Stomach (tissue), 9 donors: ENCODE measurements around the gene AADACL4. TPM values are rescaled to one million over a fixed set of nuclear protein-coding genes. Genes with fewer than 3 reads are reported as not detected.
"Not testable (repeated sequence)": the region's sequence is repeated elsewhere in the genome, so short reads cannot be mapped to it uniquely, and the experiment has no call there.

Experiments
- DNase-seq, 2 donors: peaks; one replicate each; pipeline versions ENCODE4 v3.0.0 to v3.0.0-alpha.2; 2013 to 2019
- H3K27ac ChIP-seq, 5 donors: fragments of 200-600 bp in 4 of 5; sonication (generic) in 4 of 5; one replicate each; pipeline ENCODE4 v1.5.1; 2013 to 2019; ENCODE audit warnings: mild to moderate bottlenecking in 1 of 5, moderate library complexity in 1 of 5
- H3K27me3 ChIP-seq, 3 donors: fragments of 200-600 bp; sonication (generic); one replicate each; pipeline ENCODE4 v1.5.1; 2017 to 2019; ENCODE audit warnings: mixed run types in 1 of 3
- H3K36me3 ChIP-seq, 4 donors: fragments of 200-600 bp; sonication (generic); 1 replicate in 3 of 4; 2 replicates in 1 of 4; pipeline ENCODE4 v1.5.1; 2016 to 2019
- H3K4me1 ChIP-seq, 4 donors: fragments of 200-600 bp; sonication (generic); one replicate each; pipeline ENCODE4 v1.5.1; 2016 to 2019
- H3K4me3 ChIP-seq, 4 donors: fragments of 200-600 bp; sonication (generic) in 3 of 4; one replicate each; pipeline ENCODE4 v1.5.1; 2016 to 2019; ENCODE audit warnings: mild to moderate bottlenecking in 1 of 4
- H3K9me3 ChIP-seq, 4 donors: fragments of 200-600 bp; sonication (generic); one replicate each; pipeline ENCODE4 v1.5.1; 2016 to 2019
- CTCF ChIP-seq, 7 experiments: fragments of 450-650 bp in 4 of 7; fragments of 200-600 bp in 3 of 7; sonication (generic) in 3 of 7; IDR thresholded peaks; one replicate each; pipeline ENCODE4 v1.5.1; 2016 to 2019; ENCODE audit warnings: antibody characterized with exemption in 7 of 7, control low read depth in 2 of 7, mild to moderate bottlenecking in 1 of 7
- EP300 ChIP-seq: sonication (generic); formaldehyde crosslinking; IDR thresholded peaks from one replicate; pipeline ENCODE4 v1.6.1; 2017; ENCODE audit warnings: antibody characterized with exemption
- POLR2A ChIP-seq, 4 donors: fragments of 450-650 bp; IDR thresholded peaks; one replicate each; pipeline ENCODE4 v1.6.1; 2016; ENCODE audit warnings: antibody characterized with exemption in 4 of 4, control low read depth in 2 of 4, mild to moderate bottlenecking in 1 of 4, moderate library complexity in 1 of 4
- POLR2AphosphoS5 ChIP-seq, 3 donors: sonication (generic); formaldehyde crosslinking; IDR thresholded peaks; one replicate each; pipeline ENCODE4 v1.6.1; 2016; ENCODE audit warnings: antibody characterized with exemption in 3 of 3
- WGBS, 5 donors: extraction: QIAGEN DNeasy Blood & Tissue Kit in 3 of 5; methylation state at CpG; one replicate each; pipeline versions ENCODE4 v1.1.5 to v1.1.7; 2013 to 2018; 5-methylcytosine and 5-hydroxymethylcytosine counted together
- intact Hi-C: fragments of 100-400 bp; cut with DNase I; formaldehyde crosslinking; loops from one replicate; pipeline ENCODE4 v1.15.1; 2023; ENCODE audit warnings: low total_unique reads
- polyA plus RNA-seq, 3 donors: library from polyadenylated mRNA; stranded (reverse); fragments of 200-250 nt; gene quantifications; one replicate each; pipeline ENCODE4 v1.2.3, GENCODE V29; 2013
- total RNA-seq, 5 donors: library from RNA; depleted of rRNA; stranded (reverse); fragments of >200 nt; gene quantifications; one replicate each; pipeline versions ENCODE4 v1.1.0 to v1.2.3, GENCODE V29; 2014 to 2016
- donor health status: healthy with polysubstance abuse.
- donor health status: Bipolar disorder and iron deficiency.
- donor health status: healthy.

The AADACL4 gene
- total and polyA plus RNA-seq, 8 donors = not detected

- no peak overlapping the region for H3K27ac ChIP-seq
- no peaks in the 10 kb centered on the region for H3K27me3 ChIP-seq
- WGBS, 5 donors = 67 to 85% (median 79%) methylated on average over 2 of the region's 2 CpGs
- intact Hi-C loops = no loop called here
- no peak for DNase-seq
- H3K4me3 ChIP-seq = no peak overlapping the region
- H3K4me1 ChIP-seq = no peaks in the 10 kb centered on the region
- no peaks in the 10 kb centered on the region for H3K36me3 ChIP-seq
- H3K9me3 ChIP-seq = peaks cover 5 to 25% (median 15%) of the 10 kb centered on the region in 4 donors
- TF ChIP-seq CTCF (IDR thresholded peaks at IDR 0.05) (no peak), POLR2AphosphoS5 (IDR thresholded peaks at IDR 0.05) (no peak), EP300 (no peak), POLR2A (IDR thresholded peaks at IDR 0.05) (no peak)
These were observed 352 bp downstream of the AADACL4 start for GRCh38 chr1:12644237-12644636.

GRCh38 chr1:12644829-12645228 lies 944 bp downstream of the AADACL4 start:
- TF ChIP-seq POLR2AphosphoS5 (IDR thresholded peaks at IDR 0.05) = no peak
- no peak for TF ChIP-seq CTCF (IDR thresholded peaks at IDR 0.05)
- no peak for TF ChIP-seq POLR2A (IDR thresholded peaks at IDR 0.05)
- no peak for TF ChIP-seq EP300
- 91 to 97% (median 92%) methylated on average over 2 of the region's 2 CpGs for WGBS, 5 donors
- Histone ChIP-seq H3K27me3 (no peaks in the 10 kb centered on the region), H3K4me3 (no peak overlapping the region), H3K27ac (no peak overlapping the region), H3K9me3 (peaks cover 5 to 19% (median 12%) of the 10 kb centered on the region in 4 donors), H3K4me1 (peaks cover 0 to 2% (median 1%) of the 10 kb centered on the region in 4 donors), H3K36me3 (no peaks in the 10 kb centered on the region)
- no peak for DNase-seq
- intact Hi-C loops = no loop called here

GRCh38 chr1:12645401-12645800 lies 1.5 kb downstream of the AADACL4 start:
- DNase-seq, intact Hi-C loops, H3K4me3 ChIP-seq, H3K27ac ChIP-seq, H3K27me3 ChIP-seq, H3K4me1 ChIP-seq, H3K36me3 ChIP-seq: not testable (repeated sequence)
- WGBS, 5 donors = 91 to 96% (median 94%) methylated on average over 9 of the region's 9 CpGs
- peaks cover 3 to 14% (median 7%) of the 10 kb centered on the region in 4 donors for H3K9me3 ChIP-seq

GRCh38 chr1:12648741-12649140 lies 4.9 kb downstream of the AADACL4 start:
- H3K27me3 ChIP-seq = no peaks in the 10 kb centered on the region
- DNase-seq = no peak
- no peaks in the 10 kb centered on the region for H3K9me3 ChIP-seq
- WGBS, 5 donors = 77 to 86% (median 82%) methylated on average over 7 of the region's 7 CpGs
- no peak overlapping the region for H3K27ac ChIP-seq
- intact Hi-C loops = no loop called here
- no peaks in the 10 kb centered on the region for H3K36me3 ChIP-seq
- H3K4me1 ChIP-seq = peaks cover 0 to 16% (median 9%) of the 10 kb centered on the region in 4 donors
- no peak for TF ChIP-seq POLR2A (IDR thresholded peaks at IDR 0.05)
- no peak for TF ChIP-seq CTCF (IDR thresholded peaks at IDR 0.05)
- no peak for TF ChIP-seq EP300
- TF ChIP-seq POLR2AphosphoS5 (IDR thresholded peaks at IDR 0.05) = no peak
- H3K4me3 ChIP-seq = no peak overlapping the region

DNA sequence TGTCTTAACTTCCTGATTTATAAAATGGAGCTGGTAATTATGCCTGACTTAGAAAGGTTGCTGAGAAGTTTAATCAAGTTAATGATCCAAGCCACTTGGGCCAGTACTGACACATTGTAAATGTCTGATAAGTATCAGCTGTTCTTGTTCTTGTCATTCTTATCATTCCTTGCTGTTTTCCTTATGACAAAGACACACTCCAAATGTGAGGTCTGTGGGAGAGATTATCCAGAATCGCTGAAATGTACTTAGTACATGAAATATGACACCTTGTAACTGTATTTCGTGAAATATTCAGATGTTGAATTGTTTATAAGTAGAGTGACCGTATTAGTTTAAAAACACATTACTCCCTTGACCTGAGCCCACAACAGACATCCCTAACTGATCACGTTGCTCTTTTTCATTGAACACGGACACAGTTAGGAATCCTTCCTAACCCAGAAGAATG lies 6.1 kb downstream of the AADACL4 start:
- H3K4me3 ChIP-seq = no peak overlapping the region
- intact Hi-C loops = loop anchor here (10.0 kb wide), 2 partner anchors 335 to 535 kb away; no protein-coding TSS in a partner anchor
- no peaks in the 10 kb centered on the region for H3K9me3 ChIP-seq
- no peak for TF ChIP-seq POLR2AphosphoS5 (IDR thresholded peaks at IDR 0.05)
- no peak for TF ChIP-seq CTCF (IDR thresholded peaks at IDR 0.05)
- TF ChIP-seq EP300 = no peak
- TF ChIP-seq POLR2A (IDR thresholded peaks at IDR 0.05) = no peak
- WGBS, 5 donors = 47 to 58% (median 50%) methylated on average over 5 of the region's 5 CpGs
- H3K4me1 ChIP-seq = peaks cover 0 to 20% (median 9%) of the 10 kb centered on the region in 4 donors
- H3K27me3 ChIP-seq = no peaks in the 10 kb centered on the region
- no peaks in the 10 kb centered on the region for H3K36me3 ChIP-seq
- peak overlapping the region in 1 of 5 donors; percentile 26 for H3K27ac ChIP-seq
- DNase-seq = peak in 1 of 2 donors; percentile 45
